Lower lobe of right lung (tissue), 2 donors: ENCODE data around the gene FNDC11. TPM values are rescaled to one million over a fixed set of nuclear protein-coding genes. Genes with fewer than 3 reads are reported as not detected.

ENCODE experiments used
- ATAC-seq, 2 donors: fragments of 200-7000 bp; cut with Tn5 transposase; one replicate each; pipeline ENCODE4 v1.9.1; 2020 to 2022; ENCODE audit warnings: mild to moderate bottlenecking in 2 of 2, moderate library complexity in 2 of 2
- DNase-seq: peaks from one replicate; pipeline ENCODE4 v3.0.0-alpha.2; 2020
- H3K27ac ChIP-seq: fragments of 200-600 bp; one replicate; pipeline ENCODE4 v1.8.0; 2022
- H3K27me3 ChIP-seq: fragments of 200-600 bp; one replicate; pipeline ENCODE4 v1.8.0; 2022; ENCODE audit warnings: low read depth
- H3K36me3 ChIP-seq: fragments of 200-600 bp; one replicate; pipeline ENCODE4 v1.8.0; 2022; ENCODE audit warnings: mild to moderate bottlenecking
- H3K4me1 ChIP-seq: fragments of 200-600 bp; one replicate; pipeline ENCODE4 v1.8.0; 2022
- H3K4me3 ChIP-seq: fragments of 200-600 bp; one replicate; pipeline ENCODE4 v1.8.0; 2022; ENCODE audit warnings: mild to moderate bottlenecking
- H3K9me3 ChIP-seq: fragments of 200-600 bp; one replicate; pipeline ENCODE4 v1.8.0; 2022
- CTCF ChIP-seq: fragments of 200-600 bp; IDR thresholded peaks from one replicate; pipeline ENCODE4 v1.8.0; 2022; ENCODE audit warnings: antibody characterized with exemption, mild to moderate bottlenecking
- intact Hi-C: fragments of 100-400 bp; cut with DNase I; formaldehyde crosslinking; loops from one replicate; pipeline ENCODE4 v1.11.0; 2022
- total RNA-seq: library from RNA; stranded (reverse); fragmentation: NEBNext Ultra II Directional; extraction: Animal tissue kit (Norgen Biotek cat#: 25700); gene quantifications from one replicate; pipeline ENCODE4 v1.2.1, GENCODE V29; 2021
- donor health status: DM: no; HTN: yes; CAD: no; lungs with severe emphysema.

The FNDC11 gene
- total RNA-seq, 1 donor from 2014 or later, result 1.3 TPM

DNA sequence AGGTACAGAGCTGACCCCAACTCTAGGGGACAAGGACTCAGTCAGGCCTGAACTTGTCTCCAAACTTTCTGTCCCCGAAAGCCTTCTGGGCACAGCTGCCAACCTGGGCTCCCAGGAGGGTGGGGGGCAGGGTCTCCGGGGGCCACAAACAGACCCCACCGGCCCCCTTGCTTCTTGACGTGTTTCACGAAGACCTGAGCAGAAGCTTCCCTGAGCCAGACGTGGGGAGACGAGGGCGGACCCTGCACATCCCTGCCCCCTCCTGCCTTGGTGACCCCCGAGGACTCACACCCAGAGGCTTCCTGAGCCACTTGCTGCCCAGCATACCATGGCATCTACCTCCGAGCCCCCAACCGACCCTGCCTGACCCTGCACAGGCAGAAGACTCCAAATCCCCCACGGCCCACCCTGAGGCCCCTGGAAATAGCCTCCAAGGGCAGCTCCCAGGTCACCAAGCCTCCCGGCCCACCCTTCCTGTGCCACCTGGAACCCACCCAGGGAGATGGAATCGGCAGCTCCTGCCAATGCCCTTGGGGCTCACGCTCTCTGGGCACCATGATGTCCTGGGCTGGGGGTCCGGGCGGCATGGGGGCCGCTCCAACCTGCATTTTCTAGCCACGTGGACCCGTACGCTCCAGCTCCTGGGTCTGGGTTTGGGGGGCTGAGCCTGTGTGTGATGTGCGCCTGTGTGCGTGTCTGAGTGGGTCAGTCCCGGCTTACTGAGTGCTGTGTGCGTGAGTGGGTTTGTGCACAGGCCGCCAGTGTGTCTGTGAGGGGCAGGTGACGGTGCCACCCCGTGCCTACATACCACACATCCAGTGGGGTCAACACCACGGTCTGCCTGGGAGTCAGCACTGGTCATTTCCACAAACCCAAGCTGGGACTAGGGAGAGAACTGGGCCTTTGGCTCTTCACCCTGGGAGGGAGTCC is 14.3 kb upstream of the FNDC11 start:
- DNase-seq, result no peak
- Histone ChIP-seq H3K27ac (no peak overlapping the region), H3K9me3 (no peaks in the 10 kb centered on the region), H3K27me3 (peaks cover 6% of the 10 kb centered on the region), H3K36me3 (no peaks in the 10 kb centered on the region), H3K4me3 (no peak overlapping the region), H3K4me1 (peaks cover 34% of the 10 kb centered on the region)
- intact Hi-C loops, result no loop called here
- ATAC-seq, result no peak
- no peak for TF ChIP-seq CTCF

GRCh38 chr20:63540417-63541186 is 13.4 kb upstream of the FNDC11 start:
- intact Hi-C loops, result no loop called here
- DNase-seq (no peak), ATAC-seq (no peak)
- Histone ChIP-seq H3K36me3 (no peaks in the 10 kb centered on the region), H3K27ac (no peak overlapping the region), H3K4me1 (peaks cover 30% of the 10 kb centered on the region), H3K4me3 (no peak overlapping the region), H3K9me3 (no peaks in the 10 kb centered on the region), H3K27me3 (no peaks in the 10 kb centered on the region)
- no peak for TF ChIP-seq CTCF

- intact Hi-C loops, result no loop called here
- Histone ChIP-seq H3K36me3 (no peaks in the 10 kb centered on the region), H3K4me1 (peaks cover 28% of the 10 kb centered on the region), H3K27me3 (no peaks in the 10 kb centered on the region), H3K27ac (no peak overlapping the region), H3K9me3 (no peaks in the 10 kb centered on the region), H3K4me3 (no peak overlapping the region)
- ATAC-seq (no peak), DNase-seq (no peak)
- TF ChIP-seq CTCF, result no peak
These were observed 12.6 kb upstream of the FNDC11 start for GRCh38 chr20:63541371-63541770.

DNA sequence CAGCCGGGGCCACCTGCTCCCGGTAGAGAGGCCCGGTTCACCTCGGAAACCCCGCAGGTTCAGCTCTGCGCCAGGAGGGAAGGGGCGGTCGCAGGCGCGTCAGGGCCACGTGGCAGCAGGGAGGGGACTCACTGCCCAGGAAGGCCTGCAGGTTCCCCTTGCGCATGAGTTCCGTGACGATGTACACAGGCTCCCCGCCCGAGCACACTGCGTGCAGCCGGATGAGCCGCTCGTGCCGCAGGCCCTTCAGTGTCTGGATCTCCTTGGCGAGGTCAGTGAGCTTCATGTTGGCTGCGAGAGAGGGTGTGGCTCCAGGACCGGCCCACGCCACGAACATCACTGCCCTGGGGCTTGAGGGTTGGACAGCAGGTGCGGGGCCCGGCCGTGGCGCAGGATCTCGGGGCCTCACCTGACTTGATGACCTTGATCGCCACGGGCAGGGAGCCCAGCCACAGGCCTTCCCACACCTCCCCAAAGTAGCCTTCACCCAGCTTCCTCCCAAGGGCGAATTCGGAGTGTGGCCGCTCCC is 11.9 kb upstream of the FNDC11 start:
- peaks cover 21% of the 10 kb centered on the region for H3K4me1 ChIP-seq

More for the DNA sequence above, 11.9 kb upstream of the FNDC11 start:
- H3K27ac ChIP-seq, result no peak overlapping the region
- ATAC-seq (no peak), DNase-seq (no peak)
- no peaks in the 10 kb centered on the region for H3K36me3 ChIP-seq
- H3K27me3 ChIP-seq, result peaks cover 5% of the 10 kb centered on the region
- no peaks in the 10 kb centered on the region for H3K9me3 ChIP-seq
- intact Hi-C loops, result no loop called here
- H3K4me3 ChIP-seq, result no peak overlapping the region
- TF ChIP-seq CTCF, result no peak
